GM12878 (cell line): ENCODE measurements around the gene LSM7. TPM values are rescaled to one million over a fixed set of nuclear protein-coding genes. Genes with fewer than 3 reads are reported as not detected.
A peak's percentile ranks its signal among the peaks of the same experiment; 100 is the strongest.

ENCODE experiments used
- ATAC-seq: fragments of 200-7000 bp; cut with Tn5 transposase; 3 replicates; pipeline ENCODE4 v1.9.1; 2020; ENCODE audit warnings: mild to moderate bottlenecking, moderate library complexity
- BruUV-seq: library from RNA; stranded (reverse); fragments of 400-500 nt; replicated peaks from 2 replicates; lab custom pipeline; 2021; lab: Mats Ljungman, UMichigan
- CTCF ChIA-PET: fragments of 300-600 bp; sonication (Branson Sonifier 250); formaldehyde crosslinking; extraction: SDS; loops from one replicate; lab custom pipeline; 2021; ENCODE audit warnings: inconsistent platforms; lab: Yijun Ruan, JAX
- POLR2A ChIA-PET: fragments of 350-600 bp; formaldehyde crosslinking; extraction: SDS; loops from one replicate; lab custom pipeline; 2021; ENCODE audit warnings: inconsistent platforms; lab: Charles Lee
- RAD21 ChIA-PET: fragments of 300-600 bp; sonication (Branson Sonifier 250); formaldehyde crosslinking; loops from one replicate; lab custom pipeline; 2023; ENCODE audit warnings: antibody characterized with exemption; ENCODE audit not compliant: unreplicated experiment; lab: Charles Lee
- SMC1A ChIA-PET: fragments of 300-600 bp; sonication (Branson Sonifier 250); formaldehyde crosslinking; loops from one replicate; lab custom pipeline; 2023; ENCODE audit not compliant: unreplicated experiment, uncharacterized antibody; lab: Charles Lee
- DNase-seq: peaks from one replicate; pipeline ENCODE4 v3.0.0-alpha.2; 2011; ENCODE audit warnings: low read depth, low spot score
- FAIRE-seq: peaks from 3 replicates; lab custom pipeline; 2011; peaks lifted over from hg19 to GRCh38; lab: Jason Lieb, UNC
- H2AFZ ChIP-seq: 2 replicates; pipeline ENCODE4 v1.6.0; 2011; ENCODE audit warnings: low read depth, low read length, control low read depth; ENCODE audit not compliant: control insufficient read depth
- H3K27ac ChIP-seq: 2 replicates; pipeline ENCODE4 v1.5.1; 2011; ENCODE audit warnings: control low read depth; ENCODE audit not compliant: control insufficient read depth, insufficient read depth
- H3K27me3 ChIP-seq, 2 experiments: replicated peaks in 1 of 2; 2 replicates each; pipeline versions ENCODE4 v1.6.0 to v1.6.1; 2011; ENCODE audit warnings: low read length in 1 of 2; ENCODE audit not compliant: control insufficient read depth in 2 of 2, insufficient read depth in 2 of 2
- H3K36me3 ChIP-seq, 2 experiments: 2 replicates each; pipeline ENCODE4 v1.5.1; 2011; ENCODE audit warnings: low read length in 1 of 2; ENCODE audit not compliant: control insufficient read depth in 2 of 2, insufficient read depth in 2 of 2
- H3K4me1 ChIP-seq: 2 replicates; pipeline ENCODE4 v1.6.1; 2011; ENCODE audit warnings: mild to moderate bottlenecking, low read length, moderate library complexity, mixed read lengths; ENCODE audit not compliant: control insufficient read depth, insufficient read depth
- H3K4me2 ChIP-seq: 2 replicates; pipeline ENCODE4 v1.6.0; 2011; ENCODE audit warnings: control low read depth; ENCODE audit not compliant: control insufficient read depth, insufficient read depth
- H3K4me3 ChIP-seq: fragments of 200-600 bp; sonication (generic); 2 replicates; pipeline ENCODE4 v1.5.1; 2016
- H3K79me2 ChIP-seq: 2 replicates; pipeline ENCODE4 v1.6.0; 2011; ENCODE audit warnings: low read length; ENCODE audit not compliant: control insufficient read depth, insufficient read depth
- H3K9ac ChIP-seq: 2 replicates; pipeline ENCODE4 v1.8.0; 2011; ENCODE audit warnings: low read length, control low read depth, mixed read lengths; ENCODE audit not compliant: control insufficient read depth, insufficient read depth
- H3K9me3 ChIP-seq: replicated peaks from 3 replicates; pipeline ENCODE4 v1.5.1; 2011; ENCODE audit warnings: mild to moderate bottlenecking, low read length; ENCODE audit not compliant: control insufficient read depth, insufficient read depth
- H4K20me1 ChIP-seq: 2 replicates; pipeline ENCODE4 v1.6.0; 2011; ENCODE audit not compliant: control insufficient read depth, insufficient read depth
- FOXM1 ChIP-seq: IDR thresholded peaks from 2 replicates; pipeline ENCODE4 v1.6.1; 2012; ENCODE audit warnings: low read depth, mild to moderate bottlenecking, inconsistent platforms, low read length, moderate library complexity
- IKZF2 ChIP-seq, 2 experiments: fragments of 450-650 bp; IDR thresholded peaks; 2 replicates each; pipeline ENCODE4 v1.6.1; 2017; ENCODE audit warnings: mild to moderate bottlenecking in 2 of 2, moderate library complexity in 2 of 2
- MTA2 ChIP-seq: fragments of 450-650 bp; IDR thresholded peaks from 2 replicates; pipeline ENCODE4 v1.6.1; 2016; ENCODE audit warnings: low read depth, mild to moderate bottlenecking, moderate library complexity
- MXI1 ChIP-seq: fragments of 150-350 bp; IDR thresholded peaks from 2 replicates; pipeline ENCODE4 v1.6.1; 2011; ENCODE audit warnings: low read depth, mild to moderate bottlenecking, inconsistent platforms, low read length, improper control_type of control experiment
- PAX5 ChIP-seq: IDR thresholded peaks from 2 replicates; pipeline ENCODE4 v1.6.1; 2011; ENCODE audit warnings: low read depth, low read length, borderline replicate concordance
- POU2F2 ChIP-seq: IDR thresholded peaks from 3 replicates; pipeline ENCODE4 v1.6.1; 2011; ENCODE audit warnings: low read depth, mild to moderate bottlenecking, low read length, borderline replicate concordance
- RAD51 ChIP-seq: fragments of 450-650 bp; IDR thresholded peaks from 2 replicates; pipeline ENCODE4 v1.6.1; 2016; ENCODE audit warnings: moderate library complexity, mild to moderate bottlenecking, inconsistent platforms
- REST ChIP-seq: IDR thresholded peaks from 2 replicates; pipeline ENCODE4 v1.6.1; 2012; ENCODE audit warnings: mild to moderate bottlenecking, low read depth, low read length
- RUNX3 ChIP-seq: IDR thresholded peaks from 2 replicates; pipeline ENCODE4 v1.6.1; 2012; ENCODE audit warnings: low read length, inconsistent platforms
- SIN3A ChIP-seq: IDR thresholded peaks from 2 replicates; pipeline ENCODE4 v1.6.1; 2012; ENCODE audit warnings: low read depth, low read length, improper control_type of control experiment
- SIX5 ChIP-seq: IDR thresholded peaks from 2 replicates; pipeline ENCODE4 v1.6.1; 2011; ENCODE audit warnings: mild to moderate bottlenecking, low read depth, low read length, moderate library complexity; ENCODE audit not compliant: severe bottlenecking
- SREBF1 ChIP-seq: IDR thresholded peaks from 2 replicates; pipeline ENCODE4 v1.6.1; 2012; ENCODE audit warnings: mild to moderate bottlenecking, low read length
- YBX1 ChIP-seq: fragments of 450-650 bp; IDR thresholded peaks from 2 replicates; pipeline ENCODE4 v1.6.1; 2016; ENCODE audit warnings: antibody characterized with exemption
- YY1 ChIP-seq: IDR thresholded peaks from 2 replicates; pipeline ENCODE4 v1.6.1; 2011; ENCODE audit warnings: low read depth, mild to moderate bottlenecking, low read length
- ZNF207 ChIP-seq: fragments of 450-650 bp; IDR thresholded peaks from 2 replicates; pipeline ENCODE4 v1.6.1; 2014; ENCODE audit warnings: antibody characterized with exemption, mild to moderate bottlenecking, borderline replicate concordance
- WGBS: methylation state at CpG from one replicate; pipeline ENCODE4 v1.1.6; 2016; ENCODE audit warnings: low lambda C conversion rate; ENCODE audit not compliant: insufficient replicate concordance, insufficient coverage; ENCODE audit errors: missing lambda C conversion rate; 5-methylcytosine and 5-hydroxymethylcytosine counted together
- in situ Hi-C: fragments of 300-500 bp; cut with MboI; formaldehyde crosslinking; loops from 9 replicates; pipeline ENCODE4 v1.14.3; 2018; ENCODE audit warnings: mixed read lengths
- intact Hi-C: fragments of 100-400 bp; cut with micrococcal nuclease; formaldehyde crosslinking; loops from one replicate; pipeline ENCODE4 v1.14.2; 2022; ENCODE audit not compliant: unreplicated experiment
- polyA plus RNA-seq, 11 experiments: library from polyadenylated mRNA; depleted of rRNA in 4 of 11; unstranded in 6 of 11; stranded (reverse) in 5 of 11; fragments of >200 nt; fragmentation: Nextera tagmentation in 4 of 11; fragmentation: Illumina TruSeq in 1 of 11; extraction: Ambion mirVana in 4 of 11; extraction: Trizol in 1 of 11; gene quantifications; 1 replicate in 1 of 11; 2 replicates in 10 of 11; pipeline versions ENCODE4 v1.2.1 to v1.2.3, GENCODE V29; 2011 to 2016; ENCODE audit warnings: inconsistent platforms in 2 of 11, missing spikeins in 2 of 11, low read depth in 1 of 11
- total RNA-seq, 4 experiments: library from RNA; depleted of rRNA in 3 of 4; stranded (reverse); fragments of >200 nt in 3 of 4; fragmentation: Illumina TruSeq in 1 of 4; extraction: Trizol in 1 of 4; gene quantifications; 2 replicates each; pipeline versions ENCODE4 v1.2.1 to v1.2.3, GENCODE V29; 2013 to 2021
- TF ChIP-seq, protein P1 (sequence below): fragments of 450-650 bp; IDR thresholded peaks from 2 replicates; pipeline ENCODE4 v1.6.1; 2014; ENCODE audit warnings: mild to moderate bottlenecking
- TF ChIP-seq, protein P2 (sequence below): IDR thresholded peaks from 2 replicates; pipeline ENCODE4 v1.6.1; 2012; ENCODE audit warnings: low read length, inconsistent platforms

Gene LSM7
- total and polyA plus RNA-seq, 10 of the 15 experiments (the other 5 are each of a cell fraction or from before 2014, with no cell fraction given): 24.4 to 424 (median 217) TPM

DNA sequence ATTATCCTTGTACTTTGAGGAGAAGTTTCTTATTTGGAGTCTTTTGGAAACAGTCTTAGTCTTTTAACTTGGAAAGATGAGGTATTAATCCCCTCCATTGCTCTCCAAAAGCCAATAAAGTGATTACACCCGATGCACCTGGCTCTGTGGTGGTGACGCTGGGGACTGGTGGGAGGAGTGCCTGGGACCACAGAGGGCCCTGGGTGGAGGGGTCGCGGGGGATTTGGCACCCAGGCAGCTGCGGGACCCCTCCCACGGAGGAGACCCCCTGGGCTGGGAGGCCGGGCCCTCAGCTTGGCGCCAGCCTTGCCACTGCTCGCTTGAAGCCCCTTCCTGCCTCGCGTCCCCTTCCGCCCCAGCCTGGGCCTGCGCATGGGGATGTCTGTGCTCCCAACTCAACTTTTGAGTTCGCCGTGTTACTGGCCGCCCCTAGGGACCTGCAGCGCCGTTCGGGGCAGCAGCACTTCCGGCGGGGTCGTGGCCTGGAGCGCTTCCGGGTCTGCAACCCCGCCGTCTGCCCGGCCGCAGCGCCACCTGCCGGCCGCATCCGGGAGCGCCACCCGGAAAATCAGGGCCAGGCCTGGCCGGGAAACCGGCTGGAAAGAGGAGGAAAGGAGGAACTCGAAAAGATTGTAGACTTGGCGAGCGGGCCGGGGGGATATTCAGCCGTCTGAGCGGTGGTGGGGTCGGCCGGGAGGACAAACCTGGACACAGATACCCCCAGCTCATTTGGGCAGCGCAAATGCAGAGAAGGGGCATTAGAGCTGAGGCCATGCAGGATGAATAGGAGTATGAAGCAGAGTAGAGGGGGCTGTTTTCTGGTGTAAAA, 54.8 kb downstream of the LSM7 start:
- Histone ChIP-seq H3K79me2 (peaks cover 57% of the 10 kb centered on the region), H4K20me1 (peaks cover 13% of the 10 kb centered on the region), H3K4me3 (peak overlapping the region; percentile 95), H2AFZ (no peak overlapping the region), H3K9ac (peak overlapping the region; percentile 58; the same call in 1 of the 2 replicates), H3K4me2 (peak overlapping the region; percentile 92), H3K36me3 (peaks cover 4 to 19% of the 10 kb centered on the region in 2 experiments), H3K4me1 (peaks cover 9% of the 10 kb centered on the region), H3K9me3 (no peaks in the 10 kb centered on the region), H3K27me3 (no peaks in the 10 kb centered on the region), H3K27ac (peak overlapping the region; percentile 49)
- in situ Hi-C loops: loop anchor here (5.0 to 10.0 kb wide), 3 partner anchors 36 to 341 kb away; partner anchors contain the start of genes PLEKHJ1 and SF3A2
- ATAC-seq (peak; percentile 71), FAIRE-seq (peak; percentile 89), DNase-seq (peak; percentile 65)
- RAD21 ChIA-PET: interaction anchor here (0.6 to 4.5 kb wide), 5 partner anchors 35 to 118 kb away, joined by 4 to 44 read pairs (median 5); no protein-coding TSS in a partner anchor
- CTCF ChIA-PET: interaction anchor here (1.0 to 6.4 kb wide), 12 partner anchors 12 to 377 kb away, joined by 3 to 46 read pairs (median 7); partner anchors contain the start of genes PLEKHJ1 and TIMM13
- intact Hi-C loops: loop anchor here (1.0 to 10.0 kb wide), 3 partner anchors 37 to 511 kb away; partner anchors contain the start of genes PLEKHJ1, SF3A2, SGTA and THOP1
- WGBS: 2% methylated on average over 45 of the region's 45 CpGs
- POLR2A ChIA-PET: interaction anchor here (1.3 to 3.5 kb wide), 3 partner anchors 15 to 102 kb away, joined by 3 to 16 read pairs (median 3); no protein-coding TSS in a partner anchor
- BruUV-seq: no TSS peak
- SMC1A ChIA-PET: interaction anchor here (0.9 to 5.1 kb wide), 6 partner anchors 12 to 119 kb away, joined by 3 to 30 read pairs (median 4); no protein-coding TSS in a partner anchor
- TF ChIP-seq REST (no peak), SIN3A (peak; percentile 76), YBX1 (no peak), PAX5 (peak; percentile 43; the same call in 1 of the 2 replicates), SREBF1 (peak; percentile 21; the same call in 1 of the 2 replicates), SIX5 (peak; percentile 79), RAD51 (no peak), ZNF207 (peak; percentile 84), YY1 (peak; percentile 84), IKZF2 (IDR thresholded peaks at IDR 0.05) (peak; percentile 53 to 67; a peak in 2 of 4 replicates), POU2F2 (peak; percentile 36; the same call in 2 of the 3 replicates), MXI1 (peak; percentile 86), FOXM1 (0 out of 2 replicates have a peak, but pooled peaks have one; percentile 27), RUNX3 (peak; percentile 62), MTA2 (peak; percentile 48; the same call in 1 of the 2 replicates)
- TF ChIP-seq, protein P1, sequence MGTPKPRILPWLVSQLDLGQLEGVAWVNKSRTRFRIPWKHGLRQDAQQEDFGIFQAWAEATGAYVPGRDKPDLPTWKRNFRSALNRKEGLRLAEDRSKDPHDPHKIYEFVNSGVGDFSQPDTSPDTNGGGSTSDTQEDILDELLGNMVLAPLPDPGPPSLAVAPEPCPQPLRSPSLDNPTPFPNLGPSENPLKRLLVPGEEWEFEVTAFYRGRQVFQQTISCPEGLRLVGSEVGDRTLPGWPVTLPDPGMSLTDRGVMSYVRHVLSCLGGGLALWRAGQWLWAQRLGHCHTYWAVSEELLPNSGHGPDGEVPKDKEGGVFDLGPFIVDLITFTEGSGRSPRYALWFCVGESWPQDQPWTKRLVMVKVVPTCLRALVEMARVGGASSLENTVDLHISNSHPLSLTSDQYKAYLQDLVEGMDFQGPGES: no peak
- TF ChIP-seq, protein P2, sequence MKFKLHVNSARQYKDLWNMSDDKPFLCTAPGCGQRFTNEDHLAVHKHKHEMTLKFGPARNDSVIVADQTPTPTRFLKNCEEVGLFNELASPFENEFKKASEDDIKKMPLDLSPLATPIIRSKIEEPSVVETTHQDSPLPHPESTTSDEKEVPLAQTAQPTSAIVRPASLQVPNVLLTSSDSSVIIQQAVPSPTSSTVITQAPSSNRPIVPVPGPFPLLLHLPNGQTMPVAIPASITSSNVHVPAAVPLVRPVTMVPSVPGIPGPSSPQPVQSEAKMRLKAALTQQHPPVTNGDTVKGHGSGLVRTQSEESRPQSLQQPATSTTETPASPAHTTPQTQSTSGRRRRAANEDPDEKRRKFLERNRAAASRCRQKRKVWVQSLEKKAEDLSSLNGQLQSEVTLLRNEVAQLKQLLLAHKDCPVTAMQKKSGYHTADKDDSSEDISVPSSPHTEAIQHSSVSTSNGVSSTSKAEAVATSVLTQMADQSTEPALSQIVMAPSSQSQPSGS: 0 out of 2 replicates have a peak, but pooled peaks have one; percentile 36
